BLaER1 (cell line): ENCODE measurements around the gene APOBEC2.
A peak's percentile ranks its signal among the peaks of the same experiment; 100 is the strongest.

Experiments
- H3K27ac ChIP-seq: shearing (Covaris generic); formaldehyde crosslinking; 2 replicates; pipeline ENCODE4 v1.8.1; 2022
- H3K27me3 ChIP-seq: shearing (Covaris generic); formaldehyde crosslinking; 2 replicates; pipeline ENCODE4 v1.8.1; 2022
- H3K36me3 ChIP-seq: shearing (Covaris generic); formaldehyde crosslinking; 2 replicates; pipeline ENCODE4 v1.8.1; 2022
- H3K4me1 ChIP-seq: shearing (Covaris generic); formaldehyde crosslinking; 2 replicates; pipeline ENCODE4 v1.8.1; 2022
- H3K4me2 ChIP-seq: shearing (Covaris generic); formaldehyde crosslinking; 2 replicates; pipeline ENCODE4 v1.8.1; 2022
- H3K4me3 ChIP-seq: shearing (Covaris generic); formaldehyde crosslinking; 2 replicates; pipeline ENCODE4 v1.8.1; 2022
- H3K9ac ChIP-seq: shearing (Covaris generic); formaldehyde crosslinking; 2 replicates; pipeline ENCODE4 v1.8.1; 2022
- H3K9me3 ChIP-seq: shearing (Covaris generic); formaldehyde crosslinking; 2 replicates; pipeline ENCODE4 v1.8.1; 2022
- H4K20me1 ChIP-seq: shearing (Covaris generic); formaldehyde crosslinking; 2 replicates; pipeline ENCODE4 v1.8.1; 2022
- Cebpa-rat ChIP-seq: shearing (Covaris generic); IDR thresholded peaks from 2 replicates; pipeline ENCODE4 v1.8.1; 2022

Gene APOBEC2

DNA sequence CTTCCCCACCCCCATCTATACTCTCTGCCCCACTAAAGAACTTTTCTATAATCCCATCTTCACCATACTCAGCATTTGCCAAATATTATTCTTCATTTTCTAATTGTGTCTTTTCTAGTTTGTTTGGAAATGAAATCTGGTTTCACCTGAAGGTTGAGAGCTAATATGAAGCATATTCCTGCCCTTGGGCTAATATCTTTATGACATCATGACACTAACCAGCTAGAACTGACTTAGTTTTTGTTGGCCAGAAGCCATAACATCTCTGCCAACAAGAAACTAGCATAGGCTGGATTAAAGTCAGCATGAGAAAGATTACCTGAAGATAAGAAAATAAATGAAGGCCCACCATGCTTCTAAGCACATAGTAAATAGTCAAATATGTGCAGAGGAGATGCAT is 30.7 kb upstream of the APOBEC2 start:
- Histone ChIP-seq H3K4me1 (peaks cover 18% of the 10 kb centered on the region), H4K20me1 (no peaks in the 10 kb centered on the region), H3K27me3 (no peaks in the 10 kb centered on the region), H3K4me2 (no peak overlapping the region), H3K9me3 (no peaks in the 10 kb centered on the region), H3K9ac (no peak overlapping the region), H3K4me3 (no peak overlapping the region), H3K36me3 (peaks cover 22% of the 10 kb centered on the region; the same call in 1 of the 2 replicates), H3K27ac (no peak overlapping the region)
- TF ChIP-seq Cebpa-rat: no peak

DNA sequence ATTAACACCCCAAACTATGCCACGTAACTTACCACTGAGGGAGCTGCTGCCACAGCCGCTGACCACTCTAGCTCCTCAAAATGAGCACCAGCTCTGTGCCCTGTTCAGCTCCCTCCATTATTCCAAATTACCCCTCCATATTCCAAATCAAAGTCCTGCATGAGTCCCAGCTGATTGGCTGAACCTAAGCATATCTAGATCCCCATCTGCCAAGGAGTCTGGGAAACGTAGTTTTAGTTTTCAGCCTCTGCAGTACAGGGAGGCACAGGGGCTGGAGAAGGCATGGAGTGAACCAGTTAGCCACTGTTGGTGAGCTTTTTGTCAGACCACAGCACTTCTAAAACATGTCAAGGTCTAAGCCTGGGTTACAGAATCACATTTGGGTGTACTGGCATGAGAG is 29.9 kb upstream of the APOBEC2 start:
- Histone ChIP-seq H4K20me1 (no peaks in the 10 kb centered on the region), H3K36me3 (peaks cover 22% of the 10 kb centered on the region; the same call in 1 of the 2 replicates), H3K27ac (no peak overlapping the region), H3K4me1 (peaks cover 18% of the 10 kb centered on the region), H3K4me3 (no peak overlapping the region), H3K9ac (no peak overlapping the region), H3K27me3 (no peaks in the 10 kb centered on the region), H3K4me2 (no peak overlapping the region), H3K9me3 (no peaks in the 10 kb centered on the region)
- no peak for TF ChIP-seq Cebpa-rat

- no peak for TF ChIP-seq Cebpa-rat
- Histone ChIP-seq H4K20me1 (no peaks in the 10 kb centered on the region), H3K4me1 (peaks cover 42% of the 10 kb centered on the region), H3K27me3 (no peaks in the 10 kb centered on the region), H3K9ac (peak overlapping the region; percentile 91; the same call in 1 of the 2 replicates), H3K27ac (peak overlapping the region; percentile 93; the same call in 1 of the 2 replicates), H3K36me3 (peaks cover 18% of the 10 kb centered on the region; the same call in 1 of the 2 replicates), H3K4me3 (peak overlapping the region; percentile 76; the same call in 1 of the 2 replicates), H3K4me2 (peak overlapping the region; percentile 97), H3K9me3 (no peaks in the 10 kb centered on the region)
Measured at GRCh38 chr6:41025966-41026530, 27.0 kb upstream of the APOBEC2 start.

DNA sequence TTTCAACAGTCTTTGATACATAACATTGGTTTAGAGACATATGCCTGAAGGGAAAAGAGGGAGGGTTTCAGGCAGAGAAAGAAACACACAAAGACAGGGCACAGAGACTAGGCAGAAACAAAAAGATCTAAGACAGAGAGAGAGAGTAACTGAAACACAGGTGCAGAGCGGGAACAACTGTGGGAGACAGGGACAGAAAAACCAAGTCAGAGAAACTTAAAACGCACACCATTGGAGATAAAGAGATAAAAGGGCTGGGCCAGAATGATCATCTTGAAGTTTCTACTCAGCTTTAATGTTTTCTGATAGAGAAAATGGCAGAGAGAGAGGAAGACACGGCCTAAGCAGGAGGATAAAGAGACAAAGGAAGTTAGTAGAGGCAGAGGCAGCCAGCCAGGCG is 25.8 kb upstream of the APOBEC2 start:
- peak overlapping the region; percentile 76 for H3K4me3 ChIP-seq
- peak overlapping the region; percentile 97 for H3K4me2 ChIP-seq
- no peak for TF ChIP-seq Cebpa-rat
- no peaks in the 10 kb centered on the region for H3K9me3 ChIP-seq
- peak overlapping the region; percentile 93 for H3K27ac ChIP-seq
- peaks cover 14% of the 10 kb centered on the region; the same call in 1 of the 2 replicates for H3K36me3 ChIP-seq
- peak overlapping the region; percentile 91 for H3K9ac ChIP-seq
- H4K20me1 ChIP-seq: no peaks in the 10 kb centered on the region
- H3K27me3 ChIP-seq: no peaks in the 10 kb centered on the region
- peaks cover 42% of the 10 kb centered on the region for H3K4me1 ChIP-seq

- Histone ChIP-seq H3K27me3 (no peaks in the 10 kb centered on the region), H3K4me2 (peak overlapping the region; percentile 97), H3K9ac (peak overlapping the region; percentile 91), H3K36me3 (peaks cover 14% of the 10 kb centered on the region; the same call in 1 of the 2 replicates), H4K20me1 (no peaks in the 10 kb centered on the region), H3K27ac (peak overlapping the region; percentile 93), H3K4me1 (peaks cover 42% of the 10 kb centered on the region), H3K4me3 (peak overlapping the region; percentile 76), H3K9me3 (no peaks in the 10 kb centered on the region)
- TF ChIP-seq Cebpa-rat: no peak
Measured at GRCh38 chr6:41027799-41028560, 25.0 kb upstream of the APOBEC2 start.

DNA sequence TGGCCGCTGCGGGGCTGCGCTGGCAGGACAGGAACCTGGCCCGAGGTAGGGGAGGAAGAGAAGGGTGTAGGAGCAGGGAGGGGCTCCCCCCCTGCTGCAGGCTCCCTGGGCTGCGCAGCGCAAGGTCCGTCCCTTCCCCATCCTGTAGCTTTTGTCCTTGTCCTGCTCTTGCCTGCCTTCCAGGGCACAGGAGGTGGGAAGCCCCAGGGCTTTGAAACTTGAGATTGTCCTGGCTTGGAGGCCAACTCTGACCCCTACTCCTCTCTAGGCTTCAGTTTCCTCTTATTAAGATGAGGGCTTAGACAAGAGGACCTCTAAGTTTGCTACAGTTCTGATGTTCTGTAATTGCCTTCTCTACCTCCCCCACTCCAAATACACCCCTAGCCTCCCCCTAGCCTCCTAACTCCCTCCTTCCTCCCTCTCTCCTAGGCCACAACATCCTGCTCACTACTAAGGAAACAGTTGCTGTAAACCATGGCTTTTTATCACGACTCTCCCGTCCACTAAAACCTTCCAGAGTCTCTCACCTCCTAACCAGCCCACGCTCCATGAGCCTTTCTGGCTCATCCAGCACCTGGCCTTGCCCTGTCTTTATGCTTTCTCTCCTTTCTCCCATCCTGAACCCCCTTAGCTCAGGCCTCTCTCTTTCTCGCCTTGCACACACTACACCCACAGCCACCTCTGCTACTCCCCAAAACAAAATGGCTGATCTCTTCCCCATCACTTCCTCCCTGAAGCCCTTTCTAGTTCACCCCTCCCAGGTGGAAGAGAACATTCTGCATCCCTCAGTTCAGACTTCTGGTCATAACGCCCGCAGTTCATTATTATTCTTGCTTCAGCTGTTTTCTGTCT is 24.2 kb upstream of the APOBEC2 start:
- Histone ChIP-seq H3K4me1 (peaks cover 42% of the 10 kb centered on the region), H3K27ac (peak overlapping the region; percentile 93), H3K4me3 (peak overlapping the region; percentile 76), H3K36me3 (peaks cover 12% of the 10 kb centered on the region; the same call in 1 of the 2 replicates), H4K20me1 (no peaks in the 10 kb centered on the region), H3K9me3 (no peaks in the 10 kb centered on the region), H3K9ac (peak overlapping the region; percentile 91), H3K27me3 (no peaks in the 10 kb centered on the region), H3K4me2 (peak overlapping the region; percentile 97)
- TF ChIP-seq Cebpa-rat: no peak

GRCh38 chr6:41032830-41033229 is 20.2 kb upstream of the APOBEC2 start:
- Histone ChIP-seq H3K27ac (no peak overlapping the region), H3K9me3 (no peaks in the 10 kb centered on the region), H3K36me3 (no peaks in the 10 kb centered on the region), H4K20me1 (no peaks in the 10 kb centered on the region), H3K4me3 (no peak overlapping the region), H3K9ac (no peak overlapping the region), H3K4me1 (peaks cover 24% of the 10 kb centered on the region), H3K4me2 (no peak overlapping the region), H3K27me3 (no peaks in the 10 kb centered on the region)
- TF ChIP-seq Cebpa-rat: no peak

- no peaks in the 10 kb centered on the region for H3K36me3 ChIP-seq
- TF ChIP-seq Cebpa-rat: no peak
Measured at GRCh38 chr6:41033776-41034175, 19.2 kb upstream of the APOBEC2 start.

DNA sequence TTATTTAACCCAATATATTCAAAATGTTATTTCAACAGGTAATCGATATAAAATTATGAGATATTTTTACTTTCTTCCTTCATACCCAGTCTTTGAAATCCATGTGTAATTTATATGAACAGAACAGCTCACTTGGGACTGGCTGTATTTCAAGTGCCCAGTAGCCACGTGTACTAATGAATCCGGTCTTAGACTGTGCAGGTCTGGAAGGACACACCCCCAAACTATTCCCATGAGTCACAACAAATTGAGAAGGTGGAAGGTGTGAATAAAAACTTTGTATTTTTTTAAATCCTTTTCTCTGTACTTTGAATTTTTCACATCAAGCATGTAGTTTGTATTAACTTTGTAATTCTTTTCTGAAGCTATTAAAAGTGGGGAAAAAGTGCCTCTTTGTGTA is 16.8 kb upstream of the APOBEC2 start:
- H3K4me2 ChIP-seq: no peak overlapping the region
- no peak overlapping the region for H3K9ac ChIP-seq
- no peaks in the 10 kb centered on the region for H4K20me1 ChIP-seq
- no peak for TF ChIP-seq Cebpa-rat
- no peaks in the 10 kb centered on the region for H3K36me3 ChIP-seq
- H3K4me3 ChIP-seq: no peak overlapping the region
- H3K27me3 ChIP-seq: no peaks in the 10 kb centered on the region
- H3K4me1 ChIP-seq: no peaks in the 10 kb centered on the region
- no peaks in the 10 kb centered on the region for H3K9me3 ChIP-seq
- H3K27ac ChIP-seq: no peak overlapping the region

More at GRCh38 chr6:41033776-41034175, 19.2 kb upstream of the APOBEC2 start:
- no peak overlapping the region for H3K9ac ChIP-seq
- peaks cover 19% of the 10 kb centered on the region for H3K4me1 ChIP-seq
- no peaks in the 10 kb centered on the region for H3K9me3 ChIP-seq
- no peaks in the 10 kb centered on the region for H3K27me3 ChIP-seq
- no peak overlapping the region for H3K4me3 ChIP-seq
- no peak overlapping the region for H3K4me2 ChIP-seq
- H3K27ac ChIP-seq: no peak overlapping the region
- H4K20me1 ChIP-seq: no peaks in the 10 kb centered on the region
